T-cell (primary cell): Measurements from ENCODE around the gene TUBGCP6. TPM values are rescaled to one million over a fixed set of nuclear protein-coding genes. Genes with fewer than 3 reads are reported as not detected.
A peak's percentile ranks its signal among the peaks of the same experiment; 100 is the strongest.

Experiments
- ATAC-seq, 4 experiments: fragments of 200-7000 bp in 3 of 4; fragments of 150-1000 bp in 1 of 4; cut with Tn5 transposase; replicated peaks in 1 of 4; 1 replicate in 3 of 4; 2 replicates in 1 of 4; pipeline ENCODE4 v1.10.0; 2021; ENCODE audit warnings: moderate library complexity in 3 of 4, mild to moderate bottlenecking in 2 of 4, moderate number of reproducible peaks in 1 of 4
- CTCF ChIA-PET, 2 donors: fragments of 300-600 bp; sonication (Branson Sonifier 250); formaldehyde crosslinking; loops; one replicate each; lab custom pipeline; 2022; ENCODE audit warnings: antibody characterized with exemption in 2 of 2; lab: Charles Lee
- POLR2A ChIA-PET, 2 donors: fragments of 300-600 bp; sonication (Branson Sonifier 250); formaldehyde crosslinking; loops; one replicate each; lab custom pipeline; 2022; ENCODE audit warnings: antibody characterized with exemption in 2 of 2; lab: Charles Lee
- DNase-seq, 35 experiments: peaks; one replicate each; pipeline versions ENCODE4 v3.0.0 to v3.0.0-alpha.2; 2013 to 2023
- H3K27ac ChIP-seq: one replicate; pipeline ENCODE4 v1.5.1; 2013; ENCODE audit warnings: low read length
- H3K27me3 ChIP-seq, 2 experiments: replicated peaks in 1 of 2; 1 replicate in 1 of 2; 2 replicates in 1 of 2; pipeline versions ENCODE4 v1.6.1 to v1.7.0; 2013; ENCODE audit warnings: low read length in 1 of 2, mixed read lengths in 1 of 2; ENCODE audit not compliant: control insufficient read depth in 2 of 2, insufficient read depth in 2 of 2; ENCODE audit errors: extremely low read depth in 1 of 2
- H3K36me3 ChIP-seq, 2 donors: 1 replicate in 1 of 2; 2 replicates in 1 of 2; pipeline versions ENCODE4 v1.6.1 to v1.7.0; 2013; ENCODE audit warnings: low read length in 1 of 2; ENCODE audit not compliant: control insufficient read depth in 2 of 2, insufficient read depth in 1 of 2; ENCODE audit errors: extremely low read depth in 1 of 2
- H3K4me1 ChIP-seq, 2 experiments: 1 replicate in 1 of 2; 2 replicates in 1 of 2; pipeline versions ENCODE4 v1.6.1 to v1.7.0; 2013; ENCODE audit warnings: low read length in 2 of 2, mixed read lengths in 1 of 2; ENCODE audit not compliant: insufficient read depth in 2 of 2, control insufficient read depth in 1 of 2; ENCODE audit errors: extremely low read depth in 1 of 2
- H3K4me3 ChIP-seq, 2 donors: 1 replicate in 1 of 2; 2 replicates in 1 of 2; pipeline versions ENCODE4 v1.5.1 to v1.7.0; 2013; ENCODE audit warnings: mild to moderate bottlenecking in 2 of 2, low read length in 1 of 2, moderate library complexity in 1 of 2; ENCODE audit not compliant: control insufficient read depth in 1 of 2; ENCODE audit errors: extremely low read depth in 1 of 2
- H3K9me3 ChIP-seq: 2 replicates; pipeline ENCODE4 v1.7.0; 2013
- H3K27ac Mint-ChIP-seq, 2 donors: one replicate each; pipeline ENCODE4 v1.8.0; 2020 to 2021; ENCODE audit warnings: mild to moderate bottlenecking in 2 of 2, mixed read lengths in 2 of 2
- H3K27me3 Mint-ChIP-seq, 2 donors: one replicate each; pipeline ENCODE4 v1.8.0; 2021 to 2022; ENCODE audit warnings: mixed read lengths in 2 of 2
- H3K36me3 Mint-ChIP-seq: one replicate; pipeline ENCODE4 v1.8.0; 2021; ENCODE audit warnings: mixed read lengths
- H3K4me1 Mint-ChIP-seq, 3 donors: one replicate each; pipeline ENCODE4 v1.8.0; 2020 to 2022; ENCODE audit warnings: mixed read lengths in 3 of 3, mild to moderate bottlenecking in 1 of 3
- H3K4me3 Mint-ChIP-seq, 3 donors: one replicate each; pipeline ENCODE4 v1.8.0; 2020 to 2022; ENCODE audit warnings: mild to moderate bottlenecking in 3 of 3, mixed read lengths in 3 of 3, moderate library complexity in 3 of 3
- H3K9me3 Mint-ChIP-seq, 3 donors: one replicate each; pipeline ENCODE4 v1.8.0; 2020 to 2022; ENCODE audit warnings: mixed read lengths in 3 of 3
- WGBS: methylation state at CpG from one replicate; pipeline ENCODE4 v1.1.5; 2013; ENCODE audit warnings: missing lambda C conversion rate; ENCODE audit not compliant: insufficient coverage; 5-methylcytosine and 5-hydroxymethylcytosine counted together
- total RNA-seq, 35 experiments: library from RNA in 6 of 35; stranded (reverse) in 6 of 35; fragments of 120-200 nt in 1 of 35; gene quantifications; one replicate each; pipeline versions ENCODE4 v1.2.1 to v1.2.4 and lab custom pipeline; 2013 to 2026

The TUBGCP6 gene
- total RNA-seq, 5 donors from 2014 or later (not counting 1 experiment from before 2014, with no cell fraction given), result 129 to 144 (median 132) TPM

GRCh38 chr22:50270666-50271394, 26.0 kb upstream of the TUBGCP6 start:
- POLR2A ChIA-PET, result no interaction called here
- H3K27me3 Mint-ChIP-seq, result no peaks in the 10 kb centered on the region
- 1% methylated on average over 43 of the region's 53 CpGs for WGBS
- peak overlapping the region; percentile 68 to 76 (median 75) for H3K4me3 Mint-ChIP-seq
- H3K4me1 Mint-ChIP-seq, result peaks cover 14 to 26% (median 16%) of the 10 kb centered on the region in 3 donors
- peak; percentile 58 to 65 (median 59) for ATAC-seq
- CTCF ChIA-PET, result no interaction called here
- peaks cover 0 to 29% of the 10 kb centered on the region in 2 experiments for H3K27me3 ChIP-seq
- H3K4me1 ChIP-seq, result peaks cover 2 to 44% of the 10 kb centered on the region in 2 experiments
- H3K27ac Mint-ChIP-seq, result no peak overlapping the region
- no peaks in the 10 kb centered on the region for H3K9me3 ChIP-seq
- peak overlapping the region; percentile 53 to 71 for H3K4me3 ChIP-seq
- DNase-seq, result peak in 33 of 35 experiments; percentile 31 to 81 (median 61)
- no peak overlapping the region for H3K27ac ChIP-seq
- no peaks in the 10 kb centered on the region for H3K36me3 Mint-ChIP-seq
- no peaks in the 10 kb centered on the region for H3K36me3 ChIP-seq
- H3K9me3 Mint-ChIP-seq, result no peaks in the 10 kb centered on the region

GRCh38 chr22:50269970-50270665, 25.3 kb upstream of the TUBGCP6 start, which contains the start of gene MAPK11:
TSS of gene MAPK11 (minus strand) at chr22:50270380. CDS start at chr22:50270292, 88 bp downstream.
- peaks cover 14 to 26% (median 16%) of the 10 kb centered on the region in 3 donors for H3K4me1 Mint-ChIP-seq
- under 1% methylated on average over 61 of the region's 92 CpGs for WGBS
- DNase-seq, result peak; percentile 40 to 85 (median 63)
- ATAC-seq, result peak; percentile 76 to 77 (median 76)
- no peaks in the 10 kb centered on the region for H3K36me3 Mint-ChIP-seq
- no peaks in the 10 kb centered on the region for H3K9me3 Mint-ChIP-seq
- CTCF ChIA-PET, result interaction anchor here in 1 of 2 donors (0.6 kb wide), 2 partner anchors 210 to 1814 kb away, joined by 3 to 6 read pairs; no protein-coding TSS in a partner anchor
- Histone ChIP-seq H3K4me3 (peak within 1 kb of the TSS; percentile 53 to 71), H3K4me1 (peaks cover 2 to 44% of the 10 kb centered on the region in 2 experiments), H3K27me3 (peaks cover 0 to 29% of the 10 kb centered on the region in 2 experiments), H3K9me3 (no peaks in the 10 kb centered on the region), H3K36me3 (no peaks in the 10 kb centered on the region), H3K27ac (no peak within 1 kb of the TSS)
- peak within 1 kb of the TSS; percentile 68 to 76 (median 75) for H3K4me3 Mint-ChIP-seq
- POLR2A ChIA-PET, result no interaction called here
- no peak within 1 kb of the TSS for H3K27ac Mint-ChIP-seq
- H3K27me3 Mint-ChIP-seq, result peaks cover 0 to 2% of the 10 kb centered on the region in 2 donors

GRCh38 chr22:50269573-50269969, 24.7 kb upstream of the TUBGCP6 start:
- Histone ChIP-seq H3K27me3 (peaks cover 0 to 29% of the 10 kb centered on the region in 2 experiments), H3K36me3 (no peaks in the 10 kb centered on the region), H3K27ac (no peak overlapping the region), H3K9me3 (no peaks in the 10 kb centered on the region), H3K4me1 (peaks cover 2 to 44% of the 10 kb centered on the region in 2 experiments), H3K4me3 (peak overlapping the region in 1 of 2 donors; percentile 53)
- ATAC-seq (no peak), DNase-seq (no peak)
- CTCF ChIA-PET, result interaction anchor here in 1 of 2 donors (0.6 kb wide), 2 partner anchors 210 to 1813 kb away, joined by 3 to 6 read pairs; no protein-coding TSS in a partner anchor
- WGBS, result 9% methylated on average over 7 of the region's 18 CpGs
- POLR2A ChIA-PET, result no interaction called here
- peak overlapping the region; percentile 39 to 68 (median 61) for H3K4me3 Mint-ChIP-seq
- peaks cover 0 to 3% of the 10 kb centered on the region in 2 donors for H3K27me3 Mint-ChIP-seq
- H3K36me3 Mint-ChIP-seq, result no peaks in the 10 kb centered on the region
- H3K9me3 Mint-ChIP-seq, result no peaks in the 10 kb centered on the region
- peaks cover 12 to 26% (median 14%) of the 10 kb centered on the region in 3 donors for H3K4me1 Mint-ChIP-seq
- H3K27ac Mint-ChIP-seq, result no peak overlapping the region

DNA sequence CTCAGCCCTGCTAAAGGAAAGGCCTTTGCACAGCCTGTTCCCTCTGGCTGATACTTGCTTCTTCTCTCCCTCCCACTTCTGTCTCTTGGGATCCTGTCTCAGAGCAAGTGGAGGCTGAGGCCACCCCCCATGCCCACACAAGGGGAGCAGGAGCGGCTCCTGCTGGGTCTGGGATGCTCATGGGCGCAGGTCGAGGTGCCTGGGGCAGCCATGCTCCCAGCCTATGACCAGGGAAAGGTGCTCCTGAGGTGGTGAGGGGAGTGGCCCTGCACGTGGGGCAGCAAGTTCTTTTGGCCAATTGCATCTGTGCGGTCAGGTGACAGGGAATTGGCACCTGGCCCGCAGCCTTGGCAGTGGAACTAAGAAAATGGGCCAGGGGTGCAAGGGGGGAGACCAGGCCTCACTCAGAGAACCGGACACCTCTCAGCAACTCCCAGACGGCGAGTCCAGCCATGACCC, 23.9 kb upstream of the TUBGCP6 start:
- no peak overlapping the region for H3K27ac Mint-ChIP-seq
- peak overlapping the region in 2 of 3 donors; percentile 28 to 68 for H3K4me3 Mint-ChIP-seq
- H3K27me3 Mint-ChIP-seq, result peaks cover 0 to 3% of the 10 kb centered on the region in 2 donors
- ATAC-seq (no peak), DNase-seq (no peak)
- ChIA-PET POLR2A (no interaction called here), CTCF (no interaction called here)
- Histone ChIP-seq H3K9me3 (no peaks in the 10 kb centered on the region), H3K27ac (no peak overlapping the region), H3K4me1 (peaks cover 2 to 40% of the 10 kb centered on the region in 2 experiments), H3K4me3 (no peak overlapping the region), H3K36me3 (no peaks in the 10 kb centered on the region), H3K27me3 (peaks cover 0 to 30% of the 10 kb centered on the region in 2 experiments)
- H3K36me3 Mint-ChIP-seq, result no peaks in the 10 kb centered on the region
- H3K9me3 Mint-ChIP-seq, result no peaks in the 10 kb centered on the region
- H3K4me1 Mint-ChIP-seq, result peaks cover 7 to 20% (median 12%) of the 10 kb centered on the region in 3 donors
- 89% methylated on average over 5 of the region's 9 CpGs for WGBS

GRCh38 chr22:50267591-50268390, 23.0 kb upstream of the TUBGCP6 start:
- H3K9me3 Mint-ChIP-seq, result no peaks in the 10 kb centered on the region

More at GRCh38 chr22:50267591-50268390, 23.0 kb upstream of the TUBGCP6 start:
- POLR2A ChIA-PET, result no interaction called here
- 33% methylated on average over 50 of the region's 75 CpGs for WGBS
- Mint-ChIP-seq H3K27ac (no peak overlapping the region), H3K4me1 (peaks cover 7 to 20% (median 12%) of the 10 kb centered on the region in 3 donors), H3K27me3 (peaks cover 0 to 8% of the 10 kb centered on the region in 2 donors), H3K36me3 (no peaks in the 10 kb centered on the region), H3K4me3 (peak overlapping the region in 1 of 3 donors; percentile 68)
- H3K4me3 ChIP-seq, result no peak overlapping the region
- DNase-seq (peak in 26 of 35 experiments; percentile 16 to 74 (median 42)), ATAC-seq (peak in 1 of 4 experiments; percentile 42)
- no peaks in the 10 kb centered on the region for H3K9me3 ChIP-seq
- no peaks in the 10 kb centered on the region for H3K36me3 ChIP-seq
- CTCF ChIA-PET, result interaction anchor here in 1 of 2 donors (0.7 to 0.8 kb wide), 2 partner anchors 29 to 94 kb away, joined by 3 to 8 read pairs; no protein-coding TSS in a partner anchor
- peaks cover 2 to 40% of the 10 kb centered on the region in 2 experiments for H3K4me1 ChIP-seq
- H3K27me3 ChIP-seq, result peaks cover 0 to 37% of the 10 kb centered on the region in 2 experiments
- no peak overlapping the region for H3K27ac ChIP-seq
